ENCODE data around the gene OGG1. TPM values are rescaled to one million over a fixed set of nuclear protein-coding genes. Genes with fewer than 3 reads are reported as not detected.

Gene OGG1
- total RNA-seq, 2 donors from 2014 or later = 22.6 to 38.2 TPM

GRCh38 chr3:9736831-9737230 lies 12.9 kb upstream of the OGG1 start:
- 72% methylated on average over 2 of the region's 2 CpGs for WGBS
- Histone ChIP-seq H3K4me1 (replicated peaks) (peaks cover 14% of the 10 kb centered on the region), H3K36me3 (peaks cover 10 to 27% of the 10 kb centered on the region in 2 donors), H3K4me3 (no peak overlapping the region), H3K27ac (no peak overlapping the region), H3K27me3 (replicated peaks; ENCODE audit: insufficient read depth) (no peaks in the 10 kb centered on the region), H3K9me3 (no peaks in the 10 kb centered on the region)
- DNase-seq (ENCODE audit: low spot score) = no peak
- intact Hi-C loops (cut with DNase I) = loop anchor here (10.0 kb wide), 1 partner anchor 178 kb away; the partner anchor contains the start of gene IL17RC
- no peak for TF ChIP-seq CTCF (IDR thresholded peaks at IDR 0.05)
- TF ChIP-seq POLR2A (IDR thresholded peaks at IDR 0.05) = no peak
- TF ChIP-seq POLR2AphosphoS5 (IDR thresholded peaks at IDR 0.05) = no peak

- H3K36me3 ChIP-seq = peaks cover 22 to 51% of the 10 kb centered on the region in 2 donors
These were observed 10.6 kb upstream of the OGG1 start for GRCh38 chr3:9739181-9739580.

GRCh38 chr3:9742560-9742959 lies 7.2 kb upstream of the OGG1 start:
- intact Hi-C loops (cut with DNase I) = no loop called here
- WGBS = 94% methylated on average over 1 of the region's 1 CpG
- peaks cover 39 to 59% of the 10 kb centered on the region in 2 donors for H3K36me3 ChIP-seq

More at GRCh38 chr3:9739181-9739580, 10.6 kb upstream of the OGG1 start:
- 92% methylated on average over 15 of the region's 15 CpGs for WGBS
- Histone ChIP-seq H3K4me3 (no peak overlapping the region), H3K4me1 (replicated peaks) (no peaks in the 10 kb centered on the region), H3K27ac (no peak overlapping the region), H3K27me3 (replicated peaks; ENCODE audit: insufficient read depth) (no peaks in the 10 kb centered on the region), H3K9me3 (no peaks in the 10 kb centered on the region)
- intact Hi-C loops (cut with DNase I) = loop anchor here (10.0 kb wide), 1 partner anchor 176 kb away; the partner anchor contains the start of gene IL17RC
- no peak for TF ChIP-seq CTCF (IDR thresholded peaks at IDR 0.05)
- no peak for TF ChIP-seq POLR2AphosphoS5 (IDR thresholded peaks at IDR 0.05)
- TF ChIP-seq POLR2A (IDR thresholded peaks at IDR 0.05) = no peak
- no peak for DNase-seq (ENCODE audit: low spot score)

GRCh38 chr3:9743548-9743947 lies 6.2 kb upstream of the OGG1 start:
- 94% methylated on average over 18 of the region's 18 CpGs for WGBS
- H3K27me3 ChIP-seq (replicated peaks; ENCODE audit: insufficient read depth) = no peaks in the 10 kb centered on the region
- H3K4me1 ChIP-seq (replicated peaks) = no peaks in the 10 kb centered on the region
- H3K9me3 ChIP-seq = no peaks in the 10 kb centered on the region
- no peak overlapping the region for H3K27ac ChIP-seq
- intact Hi-C loops (cut with DNase I) = no loop called here
- no peak for TF ChIP-seq CTCF (IDR thresholded peaks at IDR 0.05)
- no peak for TF ChIP-seq POLR2A (IDR thresholded peaks at IDR 0.05)
- no peak for TF ChIP-seq POLR2AphosphoS5 (IDR thresholded peaks at IDR 0.05)
- H3K4me3 ChIP-seq = no peak overlapping the region
- no peak for DNase-seq (ENCODE audit: low spot score)
- H3K36me3 ChIP-seq = peaks cover 39 to 58% of the 10 kb centered on the region in 2 donors

More at GRCh38 chr3:9742560-9742959, 7.2 kb upstream of the OGG1 start:
- TF ChIP-seq CTCF (IDR thresholded peaks at IDR 0.05) (no peak), POLR2AphosphoS5 (IDR thresholded peaks at IDR 0.05) (no peak), POLR2A (IDR thresholded peaks at IDR 0.05) (no peak)
- no peak for DNase-seq (ENCODE audit: low spot score)
- no peaks in the 10 kb centered on the region for H3K27me3 ChIP-seq (replicated peaks; ENCODE audit: insufficient read depth)
- no peak overlapping the region for H3K4me3 ChIP-seq
- H3K4me1 ChIP-seq (replicated peaks) = no peaks in the 10 kb centered on the region
- H3K9me3 ChIP-seq = no peaks in the 10 kb centered on the region
- H3K27ac ChIP-seq = no peak overlapping the region

DNA sequence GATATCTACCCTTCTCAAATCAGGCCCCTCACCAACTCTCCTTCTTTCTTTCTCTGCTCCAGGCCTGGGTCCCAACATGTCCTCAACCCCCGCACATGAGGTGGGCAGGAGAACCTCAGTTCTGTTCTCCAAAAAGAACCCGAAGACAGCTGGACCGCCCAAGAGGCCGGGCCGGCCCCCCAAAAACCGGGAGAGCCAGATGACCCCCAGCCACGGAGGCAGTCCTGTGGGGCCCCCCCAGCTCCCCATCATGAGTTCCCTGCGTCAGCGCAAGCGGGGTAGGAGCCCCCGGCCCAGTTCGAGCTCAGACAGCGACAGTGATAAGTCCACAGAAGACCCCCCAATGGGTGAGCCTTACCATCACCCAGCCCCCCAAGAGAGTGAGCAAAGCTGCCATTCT lies 5.6 kb upstream of the OGG1 start:
- intact Hi-C loops (cut with DNase I) = no loop called here
- TF ChIP-seq CTCF (IDR thresholded peaks at IDR 0.05) (no peak), POLR2AphosphoS5 (IDR thresholded peaks at IDR 0.05) (no peak), POLR2A (IDR thresholded peaks at IDR 0.05) (no peak)
- Histone ChIP-seq H3K36me3 (peaks cover 39 to 52% of the 10 kb centered on the region in 2 donors), H3K9me3 (no peaks in the 10 kb centered on the region), H3K27me3 (replicated peaks; ENCODE audit: insufficient read depth) (no peaks in the 10 kb centered on the region), H3K4me1 (replicated peaks) (no peaks in the 10 kb centered on the region), H3K4me3 (no peak overlapping the region), H3K27ac (no peak overlapping the region)
- no peak for DNase-seq (ENCODE audit: low spot score)
- 95% methylated on average over 13 of the region's 13 CpGs for WGBS
